H1 (cell line): ENCODE measurements around the gene EPHB1. TPM values are rescaled to one million over a fixed set of nuclear protein-coding genes. Genes with fewer than 3 reads are reported as not detected.

Experiments
- CTCF ChIA-PET: fragments of 300-600 bp; sonication (Branson Sonifier 250); formaldehyde crosslinking; loops from one replicate; lab custom pipeline; 2021; ENCODE audit not compliant: partially characterized antibody; lab: Charles Lee
- POLR2A ChIA-PET: fragments of 300-600 bp; sonication (Branson Sonifier 250); formaldehyde crosslinking; loops from one replicate; lab custom pipeline; 2021; ENCODE audit warnings: inconsistent platforms; ENCODE audit not compliant: partially characterized antibody; lab: Charles Lee
- DNase-seq, 2 experiments: peaks; one replicate each; pipeline versions ENCODE4 v3.0.0 to v3.0.0-alpha.2; 2010 to 2022; ENCODE audit warnings: low spot score in 2 of 2, low read depth in 1 of 2, mixed read lengths in 1 of 2
- FAIRE-seq: peaks from 2 replicates; lab custom pipeline; 2011; peaks lifted over from hg19 to GRCh38; lab: Jason Lieb, UNC
- H2AFZ ChIP-seq: 2 replicates; pipeline ENCODE4 v1.8.1; 2012; ENCODE audit warnings: low read length, inconsistent platforms
- H2AK5ac ChIP-seq: 2 replicates; pipeline ENCODE4 v1.6.1; 2013; ENCODE audit warnings: low read depth, low read length
- H2BK120ac ChIP-seq: replicated peaks from 2 replicates; pipeline ENCODE3; 2013; ENCODE audit warnings: low read depth, low read length, inconsistent platforms
- H2BK12ac ChIP-seq: 2 replicates; pipeline ENCODE4 v1.6.1; 2013; ENCODE audit warnings: low read depth, low read length
- H2BK15ac ChIP-seq: 2 replicates; pipeline ENCODE4 v1.6.1; 2013; ENCODE audit warnings: low read length
- H2BK20ac ChIP-seq: 2 replicates; pipeline ENCODE4 v1.6.1; 2013; ENCODE audit warnings: low read length
- H2BK5ac ChIP-seq: 2 replicates; pipeline ENCODE4 v1.6.1; 2013; ENCODE audit warnings: low read depth, low read length
- H3K14ac ChIP-seq: 2 replicates; pipeline ENCODE4 v1.6.1; 2013; ENCODE audit warnings: inconsistent platforms; ENCODE audit not compliant: insufficient read length
- H3K18ac ChIP-seq: 2 replicates; pipeline ENCODE4 v1.6.1; 2013; ENCODE audit warnings: low read length; ENCODE audit errors: extremely low read depth
- H3K23ac ChIP-seq: 2 replicates; pipeline ENCODE4 v1.6.1; 2013; ENCODE audit warnings: inconsistent platforms; ENCODE audit not compliant: insufficient read length
- H3K23me2 ChIP-seq: 2 replicates; pipeline ENCODE4 v1.6.1; 2013; ENCODE audit warnings: low read depth, low read length
- H3K27ac ChIP-seq: 2 replicates; pipeline ENCODE4 v1.6.1; 2011; ENCODE audit warnings: low read depth, low read length, inconsistent platforms
- H3K27me3 ChIP-seq, 4 experiments: replicated peaks in 1 of 4; 1 replicate in 1 of 4; 2 replicates in 3 of 4; pipeline versions ENCODE4 v1.6.1 to v1.8.1; 2011 to 2013; ENCODE audit warnings: low read length in 3 of 4, mild to moderate bottlenecking in 3 of 4, inconsistent platforms in 2 of 4, mixed read lengths in 2 of 4, moderate library complexity in 1 of 4; ENCODE audit not compliant: control insufficient read depth in 3 of 4, insufficient read depth in 3 of 4; ENCODE audit errors: extremely low read depth in 1 of 4
- H3K36me3 ChIP-seq, 4 experiments: 2 replicates each; pipeline versions ENCODE4 v1.6.1 to v1.8.1; 2011 to 2013; ENCODE audit warnings: mild to moderate bottlenecking in 4 of 4, low read length in 3 of 4, moderate library complexity in 2 of 4, control low read depth in 1 of 4, inconsistent platforms in 1 of 4; ENCODE audit not compliant: insufficient read depth in 4 of 4, control insufficient read depth in 2 of 4
- H3K4ac ChIP-seq: replicated peaks from 2 replicates; pipeline ENCODE3; 2013; ENCODE audit warnings: low read length, low read depth, mixed read lengths, inconsistent platforms; ENCODE audit not compliant: insufficient read length
- H3K4me1 ChIP-seq, 4 experiments: replicated peaks in 1 of 4; 1 replicate in 1 of 4; 2 replicates in 3 of 4; pipeline versions ENCODE4 v1.6.1 to v1.8.1; 2011 to 2013; ENCODE audit warnings: low read length in 3 of 4, inconsistent platforms in 2 of 4, mixed read lengths in 1 of 4; ENCODE audit not compliant: insufficient read depth in 4 of 4, control insufficient read depth in 3 of 4
- H3K4me2 ChIP-seq, 2 experiments: 2 replicates each; pipeline versions ENCODE4 v1.6.1 to v1.8.1; 2011 to 2013; ENCODE audit warnings: low read depth in 2 of 2, low read length in 2 of 2, control low read depth in 1 of 2, inconsistent platforms in 1 of 2, mild to moderate bottlenecking in 1 of 2; ENCODE audit not compliant: insufficient read depth in 1 of 2
- H3K4me3 ChIP-seq, 4 experiments: fragments of 200-600, 300-600 bp in 1 of 4; sonication (generic), shearing (Covaris generic), sonication (Bioruptor Twin) in 1 of 4; 2 replicates each; pipeline versions ENCODE4 v1.5.1 to v1.8.1; 2011 to 2016; ENCODE audit warnings: low read length in 4 of 4, low read depth in 3 of 4, control low read depth in 2 of 4, inconsistent platforms in 2 of 4, mild to moderate bottlenecking in 2 of 4, mixed read lengths in 1 of 4, moderate library complexity in 1 of 4; ENCODE audit not compliant: insufficient read depth in 2 of 4; ENCODE audit errors: extremely low read depth in 1 of 4
- H3K56ac ChIP-seq: replicated peaks from 2 replicates; pipeline ENCODE3; 2013; ENCODE audit warnings: low read depth, mild to moderate bottlenecking, mixed read lengths, low read length, inconsistent platforms; ENCODE audit not compliant: insufficient read length
- H3K79me1 ChIP-seq: 2 replicates; pipeline ENCODE4 v1.6.1; 2013; ENCODE audit warnings: low read depth, low read length, control low read depth
- H3K79me2 ChIP-seq, 2 experiments: 2 replicates each; pipeline versions ENCODE4 v1.6.1 to v1.8.1; 2012 to 2013; ENCODE audit warnings: low read length in 2 of 2, mild to moderate bottlenecking in 2 of 2, inconsistent platforms in 1 of 2; ENCODE audit not compliant: insufficient read depth in 2 of 2, control insufficient read depth in 1 of 2
- H3K9ac ChIP-seq, 4 experiments: replicated peaks in 1 of 4; 1 replicate in 1 of 4; 2 replicates in 3 of 4; pipeline versions ENCODE4 v1.6.1 to v1.8.1; 2011 to 2013; ENCODE audit warnings: low read depth in 3 of 4, low read length in 3 of 4, control low read depth in 2 of 4, mild to moderate bottlenecking in 2 of 4, moderate library complexity in 2 of 4, inconsistent platforms in 1 of 4; ENCODE audit errors: extremely low read depth in 1 of 4
- H3K9me3 ChIP-seq, 2 experiments: 2 replicates each; pipeline versions ENCODE4 v1.6.1 to v1.8.1; 2012 to 2013; ENCODE audit warnings: mild to moderate bottlenecking in 2 of 2, moderate library complexity in 2 of 2, control low read depth in 1 of 2, inconsistent platforms in 1 of 2, low read depth in 1 of 2, low read length in 1 of 2, mixed read lengths in 1 of 2; ENCODE audit not compliant: insufficient read depth in 2 of 2
- H4K20me1 ChIP-seq, 2 experiments: replicated peaks in 1 of 2; 2 replicates each; pipeline versions ENCODE3 to v1.8.1; 2011 to 2013; ENCODE audit warnings: inconsistent platforms in 2 of 2, low read length in 2 of 2, mild to moderate bottlenecking in 1 of 2; ENCODE audit not compliant: insufficient read depth in 2 of 2, control insufficient read depth in 1 of 2
- H4K5ac ChIP-seq: 2 replicates; pipeline ENCODE4 v1.6.1; 2013; ENCODE audit warnings: low read length, low read depth, mixed read lengths, inconsistent platforms; ENCODE audit not compliant: insufficient read length
- H4K8ac ChIP-seq: 2 replicates; pipeline ENCODE4 v1.8.0; 2013; ENCODE audit warnings: mild to moderate bottlenecking, moderate library complexity, low read length, inconsistent platforms; ENCODE audit not compliant: insufficient read depth; ENCODE audit errors: extremely low read depth
- H4K91ac ChIP-seq: replicated peaks from 2 replicates; pipeline ENCODE3; 2013; ENCODE audit warnings: low read length, mixed read lengths, inconsistent platforms; ENCODE audit not compliant: insufficient read length
- ASH2L ChIP-seq: fragments of 200-600, 300-600 bp; sonication (generic); IDR thresholded peaks from one replicate; pipeline ENCODE4 v1.7.1; 2017; ENCODE audit warnings: low read length
- ATF2 ChIP-seq: IDR thresholded peaks from 2 replicates; pipeline ENCODE4 v1.6.1; 2012; ENCODE audit warnings: low read length, inconsistent platforms
- CBX8 ChIP-seq: fragments of 300-800, 300-1000 bp; sonication (generic); IDR thresholded peaks from 2 replicates; pipeline ENCODE4 v1.7.1; 2016; ENCODE audit warnings: low read depth, low read length, borderline replicate concordance
- JUN ChIP-seq: IDR thresholded peaks from 2 replicates; pipeline ENCODE4 v1.6.1; 2011; ENCODE audit warnings: low read depth, mild to moderate bottlenecking, improper control_type of control experiment, low read length
- KDM5A ChIP-seq: fragments of 200-600 bp; IDR thresholded peaks from 2 replicates; pipeline ENCODE4 v1.7.1; 2012; ENCODE audit warnings: mild to moderate bottlenecking, low read length, inconsistent platforms, mixed read lengths
- NRF1 ChIP-seq: IDR thresholded peaks from 2 replicates; pipeline ENCODE4 v1.6.1; 2011; ENCODE audit warnings: mild to moderate bottlenecking, low read depth, low read length, improper control_type of control experiment
- RFX5 ChIP-seq: IDR thresholded peaks from 2 replicates; pipeline ENCODE4 v1.6.1; 2011; ENCODE audit warnings: low read depth, low read length, improper control_type of control experiment, borderline replicate concordance
- SAP30 ChIP-seq: fragments of 300-600 bp; sonication (generic); IDR thresholded peaks from 2 replicates; pipeline ENCODE4 v1.7.1; 2012; ENCODE audit warnings: low read length, moderate library complexity, mild to moderate bottlenecking, inconsistent platforms; ENCODE audit not compliant: insufficient read depth, insufficient replicate concordance
- SUZ12 ChIP-seq: fragments of 200-600 bp; sonication (generic); IDR thresholded peaks from 2 replicates; pipeline ENCODE4 v1.6.1; 2012; ENCODE audit warnings: mild to moderate bottlenecking, inconsistent platforms, low read length, moderate library complexity, mixed read lengths
- TBP ChIP-seq: IDR thresholded peaks from 2 replicates; pipeline ENCODE4 v1.6.1; 2011; ENCODE audit warnings: low read depth, low read length, improper control_type of control experiment
- ZNF274 ChIP-seq: IDR thresholded peaks from 2 replicates; pipeline ENCODE4 v1.7.0; 2012; ENCODE audit warnings: low read length, borderline replicate concordance; ENCODE audit errors: extremely low read depth
- WGBS, 2 experiments: shearing (Covaris generic) in 1 of 2; methylation state at CpG; one replicate each; pipeline versions ENCODE4 v1.1.6 to v1.1.7; 2013 to 2015; ENCODE audit warnings: low lambda C conversion rate in 2 of 2, mixed read lengths in 2 of 2, inconsistent platforms in 1 of 2, low coverage in 1 of 2, missing lambda C conversion rate in 1 of 2; ENCODE audit not compliant: insufficient replicate concordance in 2 of 2, insufficient coverage in 1 of 2, insufficient read length in 1 of 2; ENCODE audit errors: extremely low coverage in 1 of 2, missing lambda C conversion rate in 1 of 2; 5-methylcytosine and 5-hydroxymethylcytosine counted together
- polyA plus RNA-seq, 7 experiments: library from polyadenylated mRNA; depleted of rRNA in 3 of 7; stranded (reverse) in 5 of 7; unstranded in 2 of 7; fragments of >200 nt in 5 of 7; fragments of 200-250 nt in 2 of 7; gene quantifications; 1 replicate in 5 of 7; 2 replicates in 1 of 7; 4 replicates in 1 of 7; pipeline versions ENCODE4 v1.2.1 to v1.2.3, GENCODE V29; 2011 to 2013; ENCODE audit warnings: missing spikeins in 2 of 7, mixed read lengths in 2 of 7
- total RNA-seq: library from RNA; stranded (reverse); fragmentation: NEBNext Ultra II Directional; extraction: Animal tissue kit (Norgen Biotek cat#: 25700); gene quantifications from 2 replicates; pipeline ENCODE4 v1.2.1, GENCODE V29; 2021

EPHB1 gene
- total and polyA plus RNA-seq, 2 of the 8 experiments (the other 6 are each of a cell fraction or from before 2014, with no cell fraction given) = 3.5 to 5.9 TPM

GRCh38 chr3:135056733-135057310 lies 261.8 kb downstream of the EPHB1 start:
- POLR2A ChIA-PET = no interaction called here
- no peak overlapping the region for H4K8ac ChIP-seq
- H2AFZ ChIP-seq = no peak overlapping the region
- H3K79me2 ChIP-seq = no peaks in the 10 kb centered on the region
- no peak overlapping the region for H2BK15ac ChIP-seq
- CTCF ChIA-PET = no interaction called here
- no peak overlapping the region for H4K5ac ChIP-seq
- no peaks in the 10 kb centered on the region for H3K36me3 ChIP-seq
- no peak overlapping the region for H3K27ac ChIP-seq
- H3K4me2 ChIP-seq = no peak overlapping the region
- no peak for TF ChIP-seq NRF1
- no peak for TF ChIP-seq RFX5
- TF ChIP-seq ZNF274 = no peak
- no peak for TF ChIP-seq CBX8
- no peak for TF ChIP-seq JUN
- TF ChIP-seq ATF2 = no peak
- TF ChIP-seq SAP30 = no peak
- TF ChIP-seq ASH2L = no peak
- TF ChIP-seq SUZ12 = no peak
- TF ChIP-seq KDM5A = no peak
- TF ChIP-seq TBP = no peak
- no peak overlapping the region for H2BK20ac ChIP-seq
- no peaks in the 10 kb centered on the region for H4K20me1 ChIP-seq
- no peak overlapping the region for H3K4me3 ChIP-seq
- WGBS, 2 experiments = 82% methylated on average over 6 of the region's 6 CpGs; no CpG with 5 or more reads in 1 of the 2 experiments
- H3K4me1 ChIP-seq = no peaks in the 10 kb centered on the region; a peak in 1 of 7 replicates
- no peak overlapping the region for H3K18ac ChIP-seq
- H4K91ac ChIP-seq = no peak overlapping the region
- no peak overlapping the region for H3K23ac ChIP-seq
- FAIRE-seq (no peak), DNase-seq (no peak)
- no peak overlapping the region for H2BK5ac ChIP-seq
- no peaks in the 10 kb centered on the region for H3K9me3 ChIP-seq
- H3K79me1 ChIP-seq = no peaks in the 10 kb centered on the region
- H3K56ac ChIP-seq = no peak overlapping the region
- no peak overlapping the region for H3K4ac ChIP-seq
- H3K27me3 ChIP-seq = no peaks in the 10 kb centered on the region
- no peaks in the 10 kb centered on the region for H3K23me2 ChIP-seq
- H3K9ac ChIP-seq = no peak overlapping the region
- H2AK5ac ChIP-seq = no peak overlapping the region
- no peak overlapping the region for H2BK120ac ChIP-seq
- no peak overlapping the region for H3K14ac ChIP-seq
- no peak overlapping the region for H2BK12ac ChIP-seq
